CD4-positive, alpha-beta T cell treated with Interleukin-10 for 1 hour (primary cell): Measurements from ENCODE around the gene OR6S1.
"Not testable (repeated sequence)": the region's sequence is repeated elsewhere in the genome, so short reads cannot be mapped to it uniquely, and the experiment has no call there.

Experiments used
- DNase-seq: peaks from one replicate; pipeline ENCODE4 v3.0.0-alpha.2; 2020

The OR6S1 gene

DNA sequence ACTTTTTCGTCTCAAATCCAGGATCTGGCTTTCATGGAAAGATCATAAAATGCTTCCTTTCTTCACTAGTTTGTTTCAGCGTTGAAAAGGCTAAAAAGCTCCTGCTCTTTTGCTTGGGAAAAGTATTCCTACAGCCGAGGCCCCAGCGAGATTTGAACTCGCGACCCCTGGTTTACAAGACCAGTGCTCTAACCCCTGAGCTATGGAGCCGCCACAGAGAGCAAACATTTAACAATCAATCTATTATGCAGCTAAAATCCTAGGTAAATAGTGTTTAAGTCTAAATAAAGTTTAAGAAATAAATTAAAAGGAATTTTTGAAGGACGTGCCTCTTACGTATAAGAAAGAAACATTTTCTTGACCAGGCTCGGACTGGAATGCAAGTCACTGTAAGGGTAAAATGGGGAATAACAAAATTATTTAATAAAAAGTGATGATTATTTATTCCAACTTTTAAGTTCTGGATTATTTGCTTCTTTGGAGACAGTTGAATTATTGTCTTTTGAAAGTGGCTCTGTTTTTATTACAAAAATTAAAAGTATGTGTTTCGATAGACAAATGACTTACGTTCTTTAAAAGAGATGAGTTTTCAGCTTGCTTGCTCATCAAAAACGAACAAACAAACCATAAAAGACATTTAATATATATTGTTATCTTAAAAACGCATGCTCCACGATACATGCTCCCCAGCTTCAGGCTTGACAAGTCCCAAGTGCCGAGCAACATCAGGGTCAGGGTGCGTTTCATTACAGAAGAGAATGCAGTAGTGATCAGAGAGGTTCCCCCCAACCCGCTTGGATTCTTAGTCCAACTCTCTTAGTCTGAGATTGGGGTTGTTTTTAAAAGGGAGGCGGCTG lies 10.2 kb downstream of the OR6S1 start:
- peak; percentile 76 for DNase-seq

DNA sequence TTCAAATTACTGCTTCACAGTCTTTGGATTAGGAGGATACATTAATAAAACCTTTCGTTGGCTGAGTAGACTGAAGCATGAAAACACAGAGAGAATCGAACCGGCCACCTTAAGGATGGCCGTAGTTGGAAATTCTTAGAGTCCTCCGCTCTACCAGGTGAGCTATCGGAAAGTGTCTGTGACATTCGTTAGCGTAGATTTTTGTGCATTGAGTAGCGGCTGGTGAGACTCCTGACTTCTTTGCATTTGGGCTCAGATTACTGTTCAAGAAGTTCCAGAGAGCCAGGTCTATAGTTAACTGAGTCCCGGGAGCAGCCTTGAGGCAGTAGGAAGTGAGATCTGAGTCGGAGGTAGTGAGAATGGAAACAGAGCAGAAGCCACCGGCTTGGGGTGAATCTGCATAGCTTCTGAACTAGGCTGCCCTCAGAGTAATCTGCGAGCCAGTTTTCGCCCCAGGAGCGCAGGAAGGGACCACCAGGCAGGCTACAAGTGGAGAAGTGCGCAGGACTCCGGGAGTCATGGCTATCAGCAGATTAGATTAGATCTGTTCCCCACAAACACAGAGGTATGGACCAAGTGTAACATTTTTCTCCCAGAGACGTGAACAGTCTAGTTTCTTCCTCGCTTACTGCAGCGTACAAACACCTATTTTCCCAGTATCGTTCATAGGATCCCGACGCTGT lies 11.0 kb downstream of the OR6S1 start:
- peak; percentile 67 for DNase-seq

DNA sequence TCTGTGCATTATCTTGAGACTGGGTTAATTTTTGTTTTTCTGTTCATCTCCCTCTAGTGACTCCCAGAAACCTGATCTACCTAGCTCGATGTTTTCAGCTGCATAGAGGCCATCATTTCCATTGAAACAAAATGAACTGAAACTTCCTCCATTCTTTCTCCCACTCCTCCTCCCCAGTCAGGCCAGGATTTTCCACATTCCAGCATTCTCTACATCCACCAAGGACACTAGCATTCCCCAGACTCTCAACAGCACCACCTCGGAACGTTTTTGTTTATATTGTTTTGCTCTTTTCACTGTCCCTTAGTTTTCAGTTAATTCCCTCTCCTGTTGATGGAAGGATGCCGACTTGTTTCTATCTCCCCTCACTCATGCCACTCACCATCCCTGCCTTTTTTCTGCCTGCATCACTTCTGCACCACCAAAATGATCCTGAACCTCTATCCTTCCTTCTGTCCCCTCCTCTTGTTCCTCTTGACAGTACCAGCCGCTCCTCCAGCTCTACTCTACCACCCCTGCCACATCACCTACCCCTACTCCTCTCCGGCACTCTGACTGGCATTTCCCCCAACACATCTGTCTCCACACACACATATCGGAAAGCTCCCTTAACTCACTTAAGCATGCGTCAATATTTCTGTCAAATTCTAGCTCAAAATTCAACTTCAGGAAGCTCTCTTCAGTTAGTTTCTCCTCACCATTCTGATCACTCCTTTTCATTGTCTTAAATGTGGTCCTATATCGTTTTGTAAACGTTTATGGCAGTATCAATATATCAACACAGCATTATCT lies 13.2 kb downstream of the OR6S1 start:
- DNase-seq = no peak

DNA sequence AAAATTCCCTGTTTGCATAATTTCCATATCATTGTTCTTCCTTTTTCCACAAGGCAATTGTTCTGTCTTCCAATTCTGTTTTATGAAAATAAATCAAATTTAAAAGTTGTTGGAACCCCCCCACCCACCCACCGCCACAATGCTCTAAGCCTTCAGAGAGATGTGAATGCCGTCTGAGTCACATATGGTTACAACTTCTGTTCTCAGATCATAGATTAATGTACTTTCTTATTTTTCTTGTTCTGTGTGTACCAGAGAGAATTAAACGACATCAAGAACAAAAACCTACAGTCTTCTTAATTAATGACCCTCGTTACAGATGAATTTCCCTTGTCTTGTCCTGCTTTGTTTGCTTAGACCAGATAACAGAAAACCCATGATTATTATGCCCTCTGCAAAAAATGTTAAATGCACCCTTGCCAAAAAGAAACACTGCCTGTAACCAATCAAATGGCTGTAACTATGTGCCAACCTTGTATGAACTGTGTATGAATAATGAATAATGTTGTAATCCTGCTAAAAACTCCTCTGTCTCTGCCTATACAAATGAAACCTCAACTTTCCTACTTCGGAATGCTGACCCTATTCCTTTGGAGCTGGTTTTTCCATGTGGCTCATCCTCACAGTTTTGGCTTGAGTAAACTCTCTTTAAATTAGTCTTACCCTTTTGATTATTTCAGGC lies 14.0 kb downstream of the OR6S1 start:
- DNase-seq = no peak

DNA sequence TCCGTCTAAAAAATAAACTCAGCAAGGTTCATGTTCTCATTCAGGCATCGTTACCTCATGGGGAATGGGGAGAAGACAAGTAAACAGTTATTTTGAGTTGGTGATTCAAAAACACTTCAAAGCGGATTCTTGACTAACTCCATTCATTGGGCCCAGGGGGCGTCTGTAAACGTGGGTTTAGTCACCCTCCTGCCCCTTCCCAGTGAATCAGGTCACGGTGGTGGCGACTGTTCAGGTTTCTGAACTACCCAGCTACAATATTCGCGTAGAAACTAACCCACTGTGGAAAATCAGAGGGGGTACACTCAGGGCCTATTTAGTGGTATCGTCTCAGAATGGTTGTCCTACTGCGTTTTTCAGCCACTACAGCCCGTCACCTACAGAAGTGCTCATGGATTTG lies 15.2 kb downstream of the OR6S1 start:
- DNase-seq = peak; percentile 10

DNA sequence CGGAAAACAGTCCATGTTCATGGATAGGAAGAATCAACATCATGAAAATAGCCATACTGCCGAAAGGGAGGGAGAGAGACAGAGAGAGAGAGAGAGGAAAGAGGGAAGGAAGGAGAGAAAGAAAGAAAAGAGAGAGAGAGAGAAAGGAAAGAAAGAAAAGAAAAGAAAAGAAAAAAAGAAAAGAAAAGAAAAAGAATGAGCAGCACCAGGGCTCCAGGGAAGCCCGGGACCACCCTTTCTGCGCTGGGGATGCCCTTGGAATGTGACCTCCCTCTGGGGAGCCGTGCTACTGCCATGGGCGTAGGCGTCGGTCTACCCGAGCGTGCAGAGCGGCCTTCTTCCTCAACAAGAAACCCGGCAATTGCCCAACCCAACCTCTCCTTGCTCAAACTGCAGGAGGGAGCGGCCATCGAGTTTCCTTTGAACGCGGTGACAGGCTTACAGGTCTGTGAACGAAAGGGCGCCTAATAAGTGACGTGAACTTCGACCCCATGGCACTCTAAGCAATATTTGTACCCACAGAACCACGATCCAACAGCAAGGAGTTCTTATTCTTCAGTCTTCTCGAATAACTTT lies 16.9 kb downstream of the OR6S1 start:
- peak; percentile 63 for DNase-seq

DNA sequence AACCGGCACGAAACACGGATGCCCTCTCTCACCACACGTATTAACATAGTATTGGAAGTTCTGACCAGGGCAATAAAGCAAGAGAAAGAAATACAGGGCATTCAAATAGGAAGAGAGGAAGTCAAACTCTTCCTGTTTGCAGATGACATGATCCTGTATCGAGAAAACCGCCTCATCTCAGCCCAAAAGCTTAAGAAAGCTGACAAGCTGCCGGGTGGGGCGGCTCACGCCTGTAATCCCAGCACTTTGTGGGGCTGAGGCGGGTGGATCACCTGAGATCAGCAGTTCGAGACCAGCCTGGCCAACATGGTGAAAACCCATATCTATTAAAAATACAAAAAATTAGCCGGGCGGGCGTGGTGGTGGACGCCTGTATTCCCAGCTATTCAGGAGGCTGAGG lies 17.7 kb downstream of the OR6S1 start:
- DNase-seq = peak; percentile 17

DNA sequence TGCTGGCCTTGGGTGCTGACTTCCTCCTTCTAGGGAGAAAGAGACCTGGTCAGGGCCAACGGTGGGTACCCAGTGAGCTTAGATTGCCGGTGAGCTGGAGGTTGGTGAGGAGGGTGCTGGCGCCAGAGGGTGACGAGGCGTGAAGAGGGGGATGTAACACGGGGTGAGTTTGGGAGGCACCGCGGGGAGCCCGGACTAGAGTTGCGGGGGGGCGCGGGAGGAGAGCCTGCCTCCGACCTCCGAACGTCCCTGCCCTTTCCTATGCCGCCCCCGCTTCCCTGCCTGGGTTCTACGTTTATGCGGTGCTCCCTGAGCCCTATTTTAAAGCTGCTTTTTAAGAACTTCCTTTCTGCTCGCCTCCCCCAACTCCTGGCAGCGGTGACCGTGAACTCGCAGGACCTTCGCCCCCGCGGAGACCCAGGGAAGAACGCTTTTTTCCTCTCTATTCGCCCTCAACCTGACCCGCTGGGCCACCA lies 18.6 kb downstream of the OR6S1 start:
- no peak for DNase-seq

DNA sequence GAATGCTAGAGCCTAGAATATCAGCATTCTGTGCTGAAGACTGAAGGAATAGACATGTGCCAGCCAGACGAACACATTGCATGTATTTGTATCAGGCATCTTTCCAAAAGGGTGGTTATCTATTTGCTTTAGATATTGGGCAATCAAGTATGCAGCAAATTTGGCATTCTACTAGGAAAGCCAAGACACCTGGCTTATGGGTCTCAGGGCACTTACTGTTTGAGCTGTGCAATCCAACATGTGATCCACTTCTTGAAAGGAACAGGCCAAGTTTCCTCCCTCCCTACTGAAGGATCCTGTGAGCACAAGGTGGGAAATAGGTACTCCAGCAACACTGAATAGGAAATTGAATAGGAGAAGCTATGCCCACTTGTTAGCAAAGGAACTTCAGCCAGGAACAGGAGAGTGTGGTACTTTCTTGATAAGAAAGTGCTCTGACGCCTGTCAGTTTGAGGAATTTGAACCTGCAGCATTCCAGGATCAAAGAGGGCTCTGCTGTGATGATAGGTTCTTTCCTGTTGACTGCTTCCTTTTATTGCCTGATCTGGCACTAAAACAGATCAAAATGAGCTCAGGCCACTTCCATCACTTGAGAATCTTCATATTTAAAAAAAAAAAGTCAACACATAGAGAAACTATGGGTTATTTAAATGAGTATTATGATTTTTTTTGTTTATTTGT lies 20.6 kb downstream of the OR6S1 start:
- no peak for DNase-seq

DNA sequence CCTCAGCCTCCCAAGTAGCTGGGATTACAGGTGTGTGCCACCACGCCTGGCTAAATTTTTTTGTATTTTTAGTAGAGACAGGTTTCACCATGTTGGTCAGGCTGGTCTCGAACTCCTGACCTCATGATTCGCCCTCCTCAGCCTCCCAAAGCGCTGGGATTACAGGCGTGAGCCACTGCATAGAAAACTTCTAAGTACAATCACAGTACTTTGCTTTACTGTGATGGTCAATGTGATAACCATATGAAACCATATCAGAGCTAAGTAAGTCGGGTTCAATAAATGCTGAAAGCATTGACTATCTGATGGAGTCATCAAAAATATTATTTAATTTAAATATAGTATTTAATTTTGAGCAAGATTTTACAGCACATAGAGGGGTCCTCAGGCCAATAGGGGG lies 21.8 kb downstream of the OR6S1 start:
- DNase-seq = not testable (repeated sequence)

DNA sequence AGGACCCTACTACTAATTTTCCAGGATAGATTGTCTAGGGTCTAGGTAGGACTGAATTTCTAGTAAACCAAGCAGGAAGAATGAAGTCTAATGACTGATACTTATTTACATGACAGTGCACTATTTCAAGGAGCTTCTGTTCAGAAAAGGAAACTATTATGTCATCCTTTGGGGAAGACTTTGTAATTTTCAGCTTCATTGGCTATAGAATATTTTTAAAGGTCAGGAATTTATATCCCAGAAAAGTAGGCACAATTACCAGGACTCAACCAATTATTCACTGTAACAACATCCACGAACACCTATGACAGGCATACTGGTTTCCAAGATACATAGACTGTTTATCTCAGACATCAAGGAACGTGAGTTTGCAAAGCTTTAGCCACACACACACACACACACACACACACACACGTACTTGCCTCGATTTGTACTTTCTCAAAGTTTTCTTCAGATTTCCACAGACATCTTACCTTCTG lies 23.2 kb downstream of the OR6S1 start:
- no peak for DNase-seq

DNA sequence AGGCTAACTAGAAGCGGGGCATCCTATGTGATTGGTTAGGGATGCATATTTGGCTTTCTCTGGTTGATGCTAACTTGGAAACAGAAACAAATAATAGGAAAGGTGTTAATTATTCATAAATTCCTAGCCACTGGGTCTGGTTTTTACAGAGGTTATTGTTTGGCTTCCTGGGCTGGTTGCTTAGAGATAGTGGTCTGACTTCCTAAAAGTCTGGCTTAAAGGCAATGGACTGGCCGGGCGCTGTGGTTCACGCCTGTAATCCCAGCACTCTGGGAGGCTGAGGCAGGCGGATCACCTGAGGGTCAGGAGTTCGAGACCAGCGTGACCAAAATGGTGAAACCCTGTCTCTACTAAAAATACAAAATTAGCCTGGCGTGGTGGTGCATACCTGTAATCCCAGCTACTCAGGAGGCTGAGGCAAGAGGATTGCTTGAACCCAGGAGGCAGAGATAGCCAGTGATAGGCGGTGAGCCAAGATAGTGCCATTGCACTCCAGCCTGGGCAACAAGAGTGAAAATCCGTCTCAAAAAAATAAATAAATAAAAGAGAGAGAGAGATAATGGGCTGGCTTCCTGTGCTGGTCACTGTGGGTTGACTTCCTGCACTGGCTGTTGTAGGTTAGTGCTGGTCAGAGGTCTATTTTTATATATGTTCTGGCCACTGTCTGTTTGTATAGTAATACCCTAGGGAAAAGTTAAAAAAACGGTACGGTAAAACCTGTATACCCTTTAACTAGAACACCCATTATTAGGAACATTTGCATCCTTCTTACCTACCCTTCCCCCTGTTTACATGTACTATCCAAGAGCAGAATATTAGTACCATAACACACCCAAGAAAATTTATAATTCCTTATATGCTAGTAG lies 24.1 kb downstream of the OR6S1 start:
- no peak for DNase-seq

DNA sequence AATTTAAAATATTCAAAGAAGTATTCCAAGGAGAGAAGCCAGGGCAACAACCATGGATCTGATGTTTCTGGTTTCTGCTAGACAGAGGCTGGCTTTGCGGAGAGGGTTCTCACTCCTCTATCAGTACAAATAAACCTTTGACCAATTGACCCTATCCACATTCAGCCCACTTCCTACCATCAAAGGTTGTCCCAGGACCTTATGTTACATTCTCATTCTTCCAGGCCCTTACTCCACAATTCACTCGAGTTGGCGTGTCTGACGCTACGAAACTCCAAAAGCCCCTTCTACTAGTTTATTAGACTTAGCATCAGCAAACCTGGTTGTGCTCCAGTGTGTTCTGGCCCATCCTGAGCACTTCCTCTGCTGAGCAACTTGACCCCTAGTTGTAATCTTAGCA lies 25.5 kb downstream of the OR6S1 start:
- DNase-seq = no peak

DNA sequence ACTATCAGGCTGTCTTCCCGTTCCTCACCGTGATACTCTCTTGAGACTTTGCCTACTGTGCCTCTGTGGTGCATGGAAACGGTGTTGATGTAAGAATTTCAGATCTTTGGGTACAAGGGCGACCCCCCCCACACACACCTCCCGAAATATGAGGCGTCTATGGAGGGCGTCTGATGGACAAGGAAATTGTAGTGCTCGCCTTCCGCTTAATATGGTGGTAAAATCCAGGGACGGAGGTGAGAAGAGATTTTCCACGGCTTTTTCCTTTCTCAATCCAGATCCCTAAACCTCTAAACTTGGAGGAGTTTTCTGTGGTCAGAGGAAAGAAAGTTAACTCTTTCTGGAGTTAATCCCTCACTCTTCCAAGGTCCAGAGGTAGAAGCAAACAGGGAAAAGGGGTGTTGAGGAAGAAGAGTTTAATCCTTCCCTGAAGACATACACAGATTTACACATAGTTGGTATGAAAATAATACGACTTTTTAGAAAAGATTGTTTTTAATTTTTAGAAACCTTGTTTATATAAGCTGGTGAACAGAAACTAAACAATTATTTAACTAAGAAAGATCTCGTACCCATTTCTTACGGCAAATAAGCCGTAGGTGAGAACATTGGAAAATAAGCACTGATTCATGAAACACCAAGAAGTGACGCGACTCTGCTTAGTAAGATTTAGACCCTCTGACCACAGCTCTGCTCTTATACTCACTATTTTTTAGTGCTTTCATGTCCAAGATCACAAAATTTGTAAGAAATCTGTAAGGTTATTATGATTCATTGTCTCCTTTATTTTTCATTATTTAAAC lies 27.3 kb downstream of the OR6S1 start:
- no peak for DNase-seq

DNA sequence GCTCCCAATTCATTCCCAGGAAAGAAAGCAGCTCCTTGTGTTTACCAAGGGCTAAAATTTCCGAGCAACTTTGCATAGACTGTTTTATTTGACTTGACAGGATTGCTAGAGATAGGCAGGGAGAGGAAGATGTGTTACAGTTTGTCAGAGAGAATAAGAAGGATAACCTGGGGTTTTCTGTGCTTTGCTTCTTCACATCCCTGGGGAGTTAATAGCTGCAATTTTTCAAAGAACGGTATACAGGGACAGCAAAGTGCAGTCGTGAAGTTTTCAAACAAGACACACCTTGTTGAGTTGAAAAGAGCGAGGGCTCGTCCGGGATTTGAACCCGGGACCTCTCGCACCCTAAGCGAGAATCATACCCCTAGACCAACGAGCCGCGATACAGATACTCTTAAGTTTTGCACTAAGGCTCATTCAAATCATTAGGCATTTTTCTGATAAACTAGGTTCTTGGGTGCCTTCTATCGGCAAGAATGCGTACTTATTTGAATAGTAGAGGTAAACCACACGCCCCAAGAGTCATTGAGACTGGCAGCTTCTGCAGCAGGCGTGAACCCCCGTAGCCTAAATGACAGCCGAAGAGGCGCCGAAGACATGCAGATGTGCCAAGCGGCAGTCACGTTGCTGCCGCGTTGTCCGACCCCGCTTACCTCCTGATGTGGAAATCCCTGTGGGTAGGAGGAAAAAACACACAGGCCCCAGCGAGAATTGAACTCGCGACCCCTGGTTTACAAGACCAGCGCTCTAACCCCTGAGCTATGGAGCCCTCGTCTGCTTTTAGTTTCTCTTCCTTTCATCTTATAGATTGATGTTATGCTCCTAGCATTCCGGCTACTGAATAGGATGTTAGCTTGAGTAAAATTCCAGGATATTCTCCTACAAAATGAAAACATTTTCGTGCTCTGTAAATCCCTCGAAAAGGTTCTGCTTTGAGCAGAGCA lies 28.1 kb downstream of the OR6S1 start:
- DNase-seq = peak; percentile 92

DNA sequence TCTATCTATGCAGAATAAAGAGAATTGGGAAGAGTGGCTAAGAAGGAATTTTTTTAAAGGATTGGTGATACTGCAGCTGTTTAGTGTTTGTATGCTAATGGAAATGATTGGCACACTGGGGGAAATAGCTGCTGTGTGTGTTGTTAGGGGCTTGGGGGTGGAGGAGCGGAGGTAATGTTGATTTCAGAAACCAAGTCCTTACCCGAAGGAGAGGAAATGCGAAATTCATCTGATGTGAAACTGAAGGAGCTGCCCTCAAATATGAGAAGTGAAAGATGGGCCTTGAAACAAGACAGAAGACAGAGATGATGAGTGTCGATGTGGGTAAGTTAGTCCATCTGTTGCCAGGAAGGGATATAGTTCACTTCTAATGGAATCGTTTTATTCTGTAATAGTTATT lies 29.1 kb downstream of the OR6S1 start:
- peak; percentile 25 for DNase-seq

DNA sequence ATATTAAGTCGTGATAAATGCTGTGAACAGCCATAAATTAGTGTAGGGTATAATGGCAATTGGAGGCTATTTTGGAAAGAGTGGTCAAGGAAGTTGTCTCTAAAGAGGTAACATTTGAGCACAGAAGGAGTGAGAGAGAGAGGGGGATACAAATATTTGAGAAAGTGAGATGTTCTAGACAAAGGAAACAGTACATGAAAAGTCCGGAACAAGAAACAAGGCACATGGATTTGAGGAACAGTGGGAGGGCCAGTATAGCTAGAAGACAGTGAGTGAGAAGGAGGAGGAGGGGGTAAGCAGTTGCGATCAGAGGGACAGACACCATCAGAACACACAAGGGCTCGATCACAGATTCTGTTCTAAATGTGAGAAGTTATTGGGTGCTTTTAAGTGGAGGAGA lies 30.2 kb downstream of the OR6S1 start:
- no peak for DNase-seq

DNA sequence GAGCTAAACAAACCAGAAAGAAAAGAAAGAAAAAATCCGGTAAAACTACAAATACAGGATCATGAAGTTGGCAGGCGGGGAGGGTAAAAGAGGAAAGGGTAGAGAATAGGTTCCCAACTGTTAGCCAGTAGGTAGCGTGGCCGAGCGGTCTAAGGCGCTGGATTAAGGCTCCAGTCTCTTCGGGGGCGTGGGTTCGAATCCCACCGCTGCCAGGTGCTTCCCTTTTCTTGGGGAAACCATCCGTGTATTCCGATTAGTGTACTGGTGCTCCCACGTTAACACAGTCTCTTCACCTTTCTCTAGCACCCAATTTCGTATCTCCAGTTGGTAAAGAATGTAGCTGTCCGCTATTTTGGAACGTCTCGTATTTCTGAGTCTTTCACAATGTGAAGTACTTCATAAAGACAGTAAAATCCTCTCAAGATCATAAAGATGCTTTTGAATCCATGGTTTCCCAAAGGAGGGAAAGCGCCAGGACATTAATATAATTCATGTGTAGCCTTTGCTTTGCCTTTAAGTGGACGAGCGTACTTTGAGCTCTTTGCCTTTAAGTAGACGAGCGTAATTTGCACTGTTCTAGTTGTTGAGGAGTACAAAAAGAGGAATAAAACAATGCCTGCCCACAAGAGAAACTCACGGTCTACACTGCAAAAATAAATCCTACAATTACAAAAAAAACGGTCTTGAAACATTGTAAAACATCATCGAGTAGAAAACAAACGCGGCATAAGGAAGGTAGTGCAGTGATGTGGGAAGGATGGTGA lies 31.3 kb downstream of the OR6S1 start:
- DNase-seq = peak; percentile 83
